ENCODE data around the gene TMEM37. TPM values are rescaled to one million over a fixed set of nuclear protein-coding genes. Genes with fewer than 3 reads are reported as not detected.

Gene TMEM37
- total RNA-seq, 1 experiment from 2014 or later: 0.24 TPM

- DNase-seq (ENCODE audit: low read depth): no peak
Observed at GRCh38 chr2:119417908-119418307, 13.7 kb upstream of the TMEM37 start.

GRCh38 chr2:119419065-119419464 is 12.6 kb upstream of the TMEM37 start:
- no peak for DNase-seq (ENCODE audit: low read depth)

GRCh38 chr2:119419803-119420508 is 11.7 kb upstream of the TMEM37 start:
- DNase-seq (ENCODE audit: low read depth): no peak

GRCh38 chr2:119421304-119421703 is 10.3 kb upstream of the TMEM37 start:
- no peak for DNase-seq (ENCODE audit: low read depth)

- DNase-seq (ENCODE audit: low read depth): no peak
Observed at GRCh38 chr2:119421741-119422140, 9.9 kb upstream of the TMEM37 start.

- no peak for DNase-seq (ENCODE audit: low read depth)
Observed at GRCh38 chr2:119422360-119423107, 9.1 kb upstream of the TMEM37 start.

- DNase-seq (ENCODE audit: low read depth): no peak
Observed at GRCh38 chr2:119423108-119423444, 8.6 kb upstream of the TMEM37 start.

GRCh38 chr2:119423811-119424210 is 7.8 kb upstream of the TMEM37 start:
- no peak for DNase-seq (ENCODE audit: low read depth)

- no peak for DNase-seq (ENCODE audit: low read depth)
Observed at GRCh38 chr2:119424284-119425118, 7.2 kb upstream of the TMEM37 start.

GRCh38 chr2:119425119-119425405 is 6.6 kb upstream of the TMEM37 start:
- DNase-seq (ENCODE audit: low read depth): no peak

- no peak for DNase-seq (ENCODE audit: low read depth)
Observed at GRCh38 chr2:119425620-119426395, 5.8 kb upstream of the TMEM37 start.

GRCh38 chr2:119426396-119426675 is 5.3 kb upstream of the TMEM37 start:
- no peak for DNase-seq (ENCODE audit: low read depth)

- DNase-seq (ENCODE audit: low read depth): no peak
Observed at GRCh38 chr2:119426801-119427395, 4.8 kb upstream of the TMEM37 start.

GRCh38 chr2:119427756-119428155 is 3.9 kb upstream of the TMEM37 start:
- no peak for DNase-seq (ENCODE audit: low read depth)

GRCh38 chr2:119428488-119429224 is 3.0 kb upstream of the TMEM37 start:
- DNase-seq (ENCODE audit: low read depth): no peak

GRCh38 chr2:119429225-119429981 is 2.3 kb upstream of the TMEM37 start:
- peak; percentile 5 for DNase-seq (ENCODE audit: low read depth)

- DNase-seq (ENCODE audit: low read depth): no peak
Observed at GRCh38 chr2:119430023-119430498, 1.6 kb upstream of the TMEM37 start.

GRCh38 chr2:119431976-119432850 is 559 bp downstream of the TMEM37 start:
- peak; percentile 41 for DNase-seq (ENCODE audit: low read depth)
